ENCODE data around the gene PLCH1.

DNA sequence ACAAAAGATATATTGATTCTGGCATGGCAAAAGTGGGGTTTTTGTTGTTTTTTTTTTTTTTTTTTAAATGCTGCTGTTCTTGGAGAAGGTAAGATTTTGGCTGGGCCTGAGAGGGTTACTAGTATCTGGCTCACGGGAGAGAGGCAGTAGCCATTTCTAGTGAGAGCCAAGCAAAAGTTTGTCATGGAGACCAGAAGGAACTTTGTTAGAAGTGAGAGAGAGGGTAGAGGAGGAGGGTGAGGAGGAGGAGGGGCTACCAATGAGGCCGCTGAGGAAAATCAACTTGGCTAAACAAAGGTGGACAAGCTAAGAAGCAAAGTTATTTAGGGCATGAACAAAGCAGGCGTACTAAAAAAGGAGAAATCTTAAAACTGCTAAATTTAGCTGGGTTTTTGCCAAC is 402.5 kb downstream of the PLCH1 start:
- no peak for TF ChIP-seq POLR2A (IDR thresholded peaks at IDR 0.05)
- TF ChIP-seq, protein P1, sequence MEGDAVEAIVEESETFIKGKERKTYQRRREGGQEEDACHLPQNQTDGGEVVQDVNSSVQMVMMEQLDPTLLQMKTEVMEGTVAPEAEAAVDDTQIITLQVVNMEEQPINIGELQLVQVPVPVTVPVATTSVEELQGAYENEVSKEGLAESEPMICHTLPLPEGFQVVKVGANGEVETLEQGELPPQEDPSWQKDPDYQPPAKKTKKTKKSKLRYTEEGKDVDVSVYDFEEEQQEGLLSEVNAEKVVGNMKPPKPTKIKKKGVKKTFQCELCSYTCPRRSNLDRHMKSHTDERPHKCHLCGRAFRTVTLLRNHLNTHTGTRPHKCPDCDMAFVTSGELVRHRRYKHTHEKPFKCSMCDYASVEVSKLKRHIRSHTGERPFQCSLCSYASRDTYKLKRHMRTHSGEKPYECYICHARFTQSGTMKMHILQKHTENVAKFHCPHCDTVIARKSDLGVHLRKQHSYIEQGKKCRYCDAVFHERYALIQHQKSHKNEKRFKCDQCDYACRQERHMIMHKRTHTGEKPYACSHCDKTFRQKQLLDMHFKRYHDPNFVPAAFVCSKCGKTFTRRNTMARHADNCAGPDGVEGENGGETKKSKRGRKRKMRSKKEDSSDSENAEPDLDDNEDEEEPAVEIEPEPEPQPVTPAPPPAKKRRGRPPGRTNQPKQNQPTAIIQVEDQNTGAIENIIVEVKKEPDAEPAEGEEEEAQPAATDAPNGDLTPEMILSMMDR (IDR thresholded peaks at IDR 0.05): no peak
